Endothelial cell of umbilical vein (primary cell): ENCODE results near the gene GCA. TPM values are rescaled to one million over a fixed set of nuclear protein-coding genes. Genes with fewer than 3 reads are reported as not detected.

Experiments used
- BruUV-seq: library from RNA; stranded (reverse); fragments of 400-500 nt; replicated peaks from 2 replicates; lab custom pipeline; 2021; lab: Mats Ljungman, UMichigan
- CTCF ChIA-PET: fragments of 300-600, 350-600 bp; sonication (Branson Sonifier 250); formaldehyde crosslinking; loops from one replicate; lab custom pipeline; 2021; ENCODE audit warnings: antibody characterized with exemption, inconsistent platforms; lab: Charles Lee
- POLR2A ChIA-PET: fragments of 300-600, 350-600 bp; sonication (Branson Sonifier 250); formaldehyde crosslinking; loops from one replicate; lab custom pipeline; 2021; ENCODE audit warnings: antibody characterized with exemption, inconsistent platforms; lab: Charles Lee
- DNase-seq: peaks from one replicate; pipeline ENCODE4 v3.0.0-alpha.2; 2011; ENCODE audit warnings: low read depth, low spot score
- FAIRE-seq: peaks from 2 replicates; lab custom pipeline; 2011; peaks lifted over from hg19 to GRCh38; lab: Jason Lieb, UNC
- H2AFZ ChIP-seq: 2 replicates; pipeline ENCODE4 v1.6.0; 2012; ENCODE audit warnings: low read depth, low read length, control low read depth, inconsistent platforms
- H3K27ac ChIP-seq: 2 replicates; pipeline ENCODE4 v1.5.1; 2011; ENCODE audit warnings: low read depth, mild to moderate bottlenecking, control low read depth, low read length, moderate library complexity; ENCODE audit not compliant: insufficient read depth
- H3K27me3 ChIP-seq, 2 experiments: 2 replicates each; pipeline versions ENCODE4 v1.6.0 to v1.6.1; 2011; ENCODE audit warnings: low read length in 2 of 2, mixed read lengths in 1 of 2; ENCODE audit not compliant: control insufficient read depth in 2 of 2, insufficient read depth in 2 of 2
- H3K36me3 ChIP-seq, 2 experiments: 2 replicates in 1 of 2; 3 replicates in 1 of 2; pipeline ENCODE4 v1.5.1; 2011; ENCODE audit warnings: low read length in 2 of 2, mild to moderate bottlenecking in 1 of 2, moderate library complexity in 1 of 2; ENCODE audit not compliant: control insufficient read depth in 2 of 2, insufficient read depth in 2 of 2; ENCODE audit errors: extremely low read depth in 1 of 2
- H3K4me1 ChIP-seq: 3 replicates; pipeline ENCODE4 v1.5.1; 2011; ENCODE audit warnings: mild to moderate bottlenecking, low read length; ENCODE audit not compliant: control insufficient read depth, insufficient read depth; ENCODE audit errors: extremely low read depth
- H3K4me2 ChIP-seq: 2 replicates; pipeline ENCODE4 v1.6.1; 2011; ENCODE audit warnings: low read length, control low read depth, mixed read lengths; ENCODE audit not compliant: insufficient read depth
- H3K4me3 ChIP-seq, 3 experiments: fragments of 200-600 bp in 1 of 3; sonication (generic), shearing (Covaris generic) in 1 of 3; replicated peaks in 1 of 3; 2 replicates each; pipeline ENCODE4 v1.5.1; 2011 to 2016; ENCODE audit warnings: control low read depth in 3 of 3, low read length in 3 of 3, mild to moderate bottlenecking in 2 of 3, inconsistent platforms in 1 of 3, low read depth in 1 of 3, moderate library complexity in 1 of 3; ENCODE audit not compliant: insufficient read depth in 1 of 3
- H3K79me2 ChIP-seq: 2 replicates; pipeline ENCODE4 v1.6.0; 2012; ENCODE audit warnings: low read length, inconsistent platforms; ENCODE audit not compliant: control insufficient read depth, insufficient read depth
- H3K9ac ChIP-seq: replicated peaks from 2 replicates; pipeline ENCODE3; 2011; ENCODE audit warnings: low read length, control low read depth; ENCODE audit not compliant: insufficient read depth; ENCODE audit errors: extremely low read depth
- H3K9me1 ChIP-seq: replicated peaks from 3 replicates; pipeline ENCODE4 v1.6.0; 2011; ENCODE audit warnings: mild to moderate bottlenecking, low read length; ENCODE audit not compliant: control insufficient read depth, insufficient read depth; ENCODE audit errors: extremely low read depth
- H3K9me3 ChIP-seq: replicated peaks from 2 replicates; pipeline ENCODE4 v1.5.1; 2012; ENCODE audit warnings: low read length, inconsistent platforms; ENCODE audit not compliant: control insufficient read depth, insufficient read depth
- H4K20me1 ChIP-seq: replicated peaks from 2 replicates; pipeline ENCODE3; 2011; ENCODE audit warnings: mild to moderate bottlenecking, low read length; ENCODE audit not compliant: control insufficient read depth, insufficient read depth; ENCODE audit errors: extremely low read depth
- EZH2 ChIP-seq: IDR thresholded peaks from 2 replicates; pipeline ENCODE4 v1.6.1; 2012; ENCODE audit warnings: borderline replicate concordance, low read depth, mild to moderate bottlenecking, moderate library complexity, low read length, inconsistent platforms; ENCODE audit not compliant: severe bottlenecking
- FOS ChIP-seq: IDR thresholded peaks from 2 replicates; pipeline ENCODE4 v1.6.1; 2011; ENCODE audit warnings: mild to moderate bottlenecking, low read length, moderate library complexity, borderline replicate concordance; ENCODE audit not compliant: insufficient read depth
- GATA2 ChIP-seq: IDR thresholded peaks from 2 replicates; pipeline ENCODE4 v1.7.0; 2011; ENCODE audit warnings: low read depth, mild to moderate bottlenecking, moderate library complexity, mixed read lengths, low read length; ENCODE audit not compliant: insufficient read length, insufficient read depth
- JUN ChIP-seq: IDR thresholded peaks from 2 replicates; pipeline ENCODE4 v1.6.1; 2011; ENCODE audit warnings: borderline replicate concordance, low read depth; ENCODE audit not compliant: insufficient read length, insufficient read depth
- MYC ChIP-seq: IDR thresholded peaks from one replicate; pipeline ENCODE4 v1.6.1; 2011; ENCODE audit warnings: mild to moderate bottlenecking, low read depth, low read length
- POLR2A ChIP-seq: IDR thresholded peaks from 2 replicates; pipeline ENCODE4 v1.6.1; 2012; ENCODE audit warnings: low read depth, mild to moderate bottlenecking, control low read depth, low read length
- POLR2AphosphoS5 ChIP-seq: IDR thresholded peaks from 2 replicates; pipeline ENCODE4 v1.6.1; 2012; ENCODE audit warnings: low read depth, mild to moderate bottlenecking, control low read depth, low read length, moderate library complexity; ENCODE audit not compliant: insufficient read depth
- dilution Hi-C: fragments of 300-500 bp; cut with MboI; formaldehyde crosslinking; loops from one replicate; pipeline ENCODE4 v1.15.0; 2019; ENCODE audit warnings: low sequenced_read_pairs; ENCODE audit not compliant: extremely low pct_ligation_motif_present
- intact Hi-C: fragments of 100-400 bp; cut with micrococcal nuclease; formaldehyde crosslinking; loops from one replicate; pipeline ENCODE4 v1.10.0; 2022
- polyA plus RNA-seq, 4 experiments: library from polyadenylated mRNA; depleted of rRNA in 3 of 4; stranded (reverse) in 3 of 4; unstranded in 1 of 4; fragments of >200 nt; gene quantifications; 2 replicates each; pipeline versions ENCODE4 v1.2.1 to v1.2.3, GENCODE V29; 2011 to 2012; ENCODE audit warnings: missing spikeins in 1 of 4
- total RNA-seq: library from RNA; stranded (reverse); gene quantifications from 2 replicates; pipeline ENCODE4 v1.2.3, GENCODE V29; 2021
- TF ChIP-seq, protein P1 (sequence below), 2 donors: IDR thresholded peaks; 1 replicate in 1 of 2; 2 replicates in 1 of 2; pipeline ENCODE4 v1.5.1; 2011; ENCODE audit warnings: low read length in 2 of 2, mild to moderate bottlenecking in 2 of 2, moderate library complexity in 2 of 2, control low read depth in 1 of 2, inconsistent platforms in 1 of 2, low read depth in 1 of 2; ENCODE audit not compliant: insufficient read depth in 1 of 2; ENCODE audit errors: extremely low read depth in 1 of 2
- TF ChIP-seq, protein P2 (sequence below): IDR thresholded peaks from 2 replicates; pipeline ENCODE4 v1.6.1; 2011; ENCODE audit not compliant: insufficient read depth, insufficient read length

The GCA gene
- total and polyA plus RNA-seq, 2 donors (not counting 3 experiments of a cell fraction or from before 2014, with no cell fraction given): 10.7 to 11.2 TPM

DNA sequence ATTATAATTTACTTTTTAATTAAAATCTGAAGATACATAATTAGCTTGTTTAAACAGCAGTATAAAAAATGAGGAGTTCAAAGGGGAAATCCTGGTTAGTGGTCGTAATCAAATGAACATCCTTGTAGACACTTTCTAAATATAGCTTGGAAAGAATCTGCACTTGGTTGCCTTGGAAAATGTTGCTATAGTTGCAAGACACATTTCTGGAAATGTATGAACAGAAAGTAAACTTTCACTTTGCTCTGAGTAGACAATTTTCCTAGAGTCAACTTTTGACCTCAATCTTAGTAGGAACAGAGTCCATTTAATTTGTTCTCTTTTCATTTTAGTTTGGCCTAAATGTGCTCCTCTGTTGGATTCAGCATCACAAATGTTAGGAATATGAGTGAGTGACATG lies 38.3 kb downstream of the GCA start:
- Histone ChIP-seq H3K36me3 (no peaks in the 10 kb centered on the region), H3K9ac (no peak overlapping the region), H3K79me2 (no peaks in the 10 kb centered on the region), H3K9me1 (no peaks in the 10 kb centered on the region), H3K4me1 (no peaks in the 10 kb centered on the region), H3K9me3 (no peaks in the 10 kb centered on the region), H4K20me1 (no peaks in the 10 kb centered on the region), H3K4me3 (no peak overlapping the region), H3K27me3 (no peaks in the 10 kb centered on the region), H3K27ac (no peak overlapping the region), H2AFZ (no peak overlapping the region), H3K4me2 (no peak overlapping the region)
- no peak for TF ChIP-seq POLR2AphosphoS5
- no peak for TF ChIP-seq EZH2
- TF ChIP-seq GATA2: no peak
- TF ChIP-seq JUN: no peak
- TF ChIP-seq, protein P1, sequence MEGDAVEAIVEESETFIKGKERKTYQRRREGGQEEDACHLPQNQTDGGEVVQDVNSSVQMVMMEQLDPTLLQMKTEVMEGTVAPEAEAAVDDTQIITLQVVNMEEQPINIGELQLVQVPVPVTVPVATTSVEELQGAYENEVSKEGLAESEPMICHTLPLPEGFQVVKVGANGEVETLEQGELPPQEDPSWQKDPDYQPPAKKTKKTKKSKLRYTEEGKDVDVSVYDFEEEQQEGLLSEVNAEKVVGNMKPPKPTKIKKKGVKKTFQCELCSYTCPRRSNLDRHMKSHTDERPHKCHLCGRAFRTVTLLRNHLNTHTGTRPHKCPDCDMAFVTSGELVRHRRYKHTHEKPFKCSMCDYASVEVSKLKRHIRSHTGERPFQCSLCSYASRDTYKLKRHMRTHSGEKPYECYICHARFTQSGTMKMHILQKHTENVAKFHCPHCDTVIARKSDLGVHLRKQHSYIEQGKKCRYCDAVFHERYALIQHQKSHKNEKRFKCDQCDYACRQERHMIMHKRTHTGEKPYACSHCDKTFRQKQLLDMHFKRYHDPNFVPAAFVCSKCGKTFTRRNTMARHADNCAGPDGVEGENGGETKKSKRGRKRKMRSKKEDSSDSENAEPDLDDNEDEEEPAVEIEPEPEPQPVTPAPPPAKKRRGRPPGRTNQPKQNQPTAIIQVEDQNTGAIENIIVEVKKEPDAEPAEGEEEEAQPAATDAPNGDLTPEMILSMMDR (IDR thresholded peaks at IDR 0.05; ENCODE audit: extremely low read depth in 1 of 2, insufficient read depth in 1 of 2, low read depth in 1 of 2, low read length in 2 of 2): no peak
- TF ChIP-seq POLR2A: no peak
- no peak for TF ChIP-seq FOS
- TF ChIP-seq, protein P2, sequence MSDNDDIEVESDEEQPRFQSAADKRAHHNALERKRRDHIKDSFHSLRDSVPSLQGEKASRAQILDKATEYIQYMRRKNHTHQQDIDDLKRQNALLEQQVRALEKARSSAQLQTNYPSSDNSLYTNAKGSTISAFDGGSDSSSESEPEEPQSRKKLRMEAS: no peak
- no peak for TF ChIP-seq MYC
- BruUV-seq: no TSS peak
- FAIRE-seq (no peak), DNase-seq (peak; percentile 67)
- dilution Hi-C loops: no loop called here
- ChIA-PET CTCF (no interaction called here), POLR2A (no interaction called here)
- intact Hi-C loops: no loop called here
